ENCODE measurements around the gene FARSB. TPM values are rescaled to one million over a fixed set of nuclear protein-coding genes. Genes with fewer than 3 reads are reported as not detected.

FARSB gene
- total RNA-seq, 1 experiment from 2014 or later, result 36.7 TPM

GRCh38 chr2:222610746-222611145 is 45.1 kb downstream of the FARSB start:
- Histone ChIP-seq H2AFZ (ENCODE audit: low read length) (no peak overlapping the region), H3K9ac (ENCODE audit: low read length) (no peak overlapping the region), H3K27ac (ENCODE audit: low read length) (no peak overlapping the region), H3K9me3 (ENCODE audit: low read length) (no peaks in the 10 kb centered on the region), H3K4me1 (ENCODE audit: low read length) (no peaks in the 10 kb centered on the region), H3K9me2 (replicated peaks; ENCODE audit: insufficient read depth, low read length) (no peaks in the 10 kb centered on the region), H3K27me3 (ENCODE audit: low read length) (no peaks in the 10 kb centered on the region), H4K20me1 (ENCODE audit: insufficient read depth, low read depth, low read length) (no peaks in the 10 kb centered on the region), H3K79me2 (ENCODE audit: low read length) (peaks cover 75% of the 10 kb centered on the region), H3K4me3 (ENCODE audit: low read length) (no peak overlapping the region), H3K36me3 (ENCODE audit: insufficient read depth, low read length) (peaks cover 64% of the 10 kb centered on the region), H3K4me2 (ENCODE audit: low read depth, low read length, poor library complexity, severe bottlenecking) (no peak overlapping the region)
- no peak for DNase-seq

- H3K4me1 ChIP-seq (ENCODE audit: low read length), result no peaks in the 10 kb centered on the region
- H3K9me3 ChIP-seq (ENCODE audit: low read length), result no peaks in the 10 kb centered on the region
- peaks cover 54% of the 10 kb centered on the region for H3K36me3 ChIP-seq (ENCODE audit: insufficient read depth, low read length)
- H3K4me3 ChIP-seq (ENCODE audit: low read length), result no peak overlapping the region
- H2AFZ ChIP-seq (ENCODE audit: low read length), result no peak overlapping the region
- H3K9me2 ChIP-seq (replicated peaks; ENCODE audit: insufficient read depth, low read length), result no peaks in the 10 kb centered on the region
- H3K79me2 ChIP-seq (ENCODE audit: low read length), result peaks cover 74% of the 10 kb centered on the region
- H3K27me3 ChIP-seq (ENCODE audit: low read length), result no peaks in the 10 kb centered on the region
- H3K27ac ChIP-seq (ENCODE audit: low read length), result no peak overlapping the region
- no peak overlapping the region for H3K9ac ChIP-seq (ENCODE audit: low read length)
- DNase-seq, result no peak
- H4K20me1 ChIP-seq (ENCODE audit: insufficient read depth, low read depth, low read length), result no peaks in the 10 kb centered on the region
- no peak overlapping the region for H3K4me2 ChIP-seq (ENCODE audit: low read depth, low read length, poor library complexity, severe bottlenecking)
These were observed 46.5 kb downstream of the FARSB start for GRCh38 chr2:222609381-222609780.

- H3K36me3 ChIP-seq (ENCODE audit: insufficient read depth, low read length), result peaks cover 50% of the 10 kb centered on the region
These were observed 47.8 kb downstream of the FARSB start for GRCh38 chr2:222608081-222608480.

GRCh38 chr2:222606306-222606705 is 49.6 kb downstream of the FARSB start:
- H3K4me2 ChIP-seq (ENCODE audit: low read depth, low read length, poor library complexity, severe bottlenecking), result no peak overlapping the region
- no peak for DNase-seq
- no peak overlapping the region for H3K4me3 ChIP-seq (ENCODE audit: low read length)
- H3K4me1 ChIP-seq (ENCODE audit: low read length), result no peaks in the 10 kb centered on the region
- H3K79me2 ChIP-seq (ENCODE audit: low read length), result peaks cover 65% of the 10 kb centered on the region
- no peaks in the 10 kb centered on the region for H3K9me3 ChIP-seq (ENCODE audit: low read length)
- H4K20me1 ChIP-seq (ENCODE audit: insufficient read depth, low read depth, low read length), result no peaks in the 10 kb centered on the region
- no peak overlapping the region for H2AFZ ChIP-seq (ENCODE audit: low read length)
- H3K27me3 ChIP-seq (ENCODE audit: low read length), result no peaks in the 10 kb centered on the region
- H3K9me2 ChIP-seq (replicated peaks; ENCODE audit: insufficient read depth, low read length), result no peaks in the 10 kb centered on the region
- H3K36me3 ChIP-seq (ENCODE audit: insufficient read depth, low read length), result peaks cover 42% of the 10 kb centered on the region; the same call in 1 of the 2 replicates
- H3K9ac ChIP-seq (ENCODE audit: low read length), result no peak overlapping the region
- no peak overlapping the region for H3K27ac ChIP-seq (ENCODE audit: low read length)

More at GRCh38 chr2:222608081-222608480, 47.8 kb downstream of the FARSB start:
- Histone ChIP-seq H3K4me2 (ENCODE audit: low read depth, low read length, poor library complexity, severe bottlenecking) (no peak overlapping the region), H3K4me1 (ENCODE audit: low read length) (no peaks in the 10 kb centered on the region), H3K9me3 (ENCODE audit: low read length) (no peaks in the 10 kb centered on the region), H3K27me3 (ENCODE audit: low read length) (no peaks in the 10 kb centered on the region), H4K20me1 (ENCODE audit: insufficient read depth, low read depth, low read length) (no peaks in the 10 kb centered on the region), H3K9me2 (replicated peaks; ENCODE audit: insufficient read depth, low read length) (no peaks in the 10 kb centered on the region), H3K27ac (ENCODE audit: low read length) (no peak overlapping the region), H3K4me3 (ENCODE audit: low read length) (no peak overlapping the region), H2AFZ (ENCODE audit: low read length) (no peak overlapping the region), H3K79me2 (ENCODE audit: low read length) (peaks cover 72% of the 10 kb centered on the region), H3K9ac (ENCODE audit: low read length) (no peak overlapping the region)
- DNase-seq, result no peak

GRCh38 chr2:222604749-222605515 is 51.0 kb downstream of the FARSB start:
- Histone ChIP-seq H4K20me1 (ENCODE audit: insufficient read depth, low read depth, low read length) (no peaks in the 10 kb centered on the region), H3K27me3 (ENCODE audit: low read length) (no peaks in the 10 kb centered on the region), H3K4me1 (ENCODE audit: low read length) (no peaks in the 10 kb centered on the region), H3K27ac (ENCODE audit: low read length) (no peak overlapping the region), H3K4me3 (ENCODE audit: low read length) (no peak overlapping the region), H3K36me3 (ENCODE audit: insufficient read depth, low read length) (peaks cover 34% of the 10 kb centered on the region; the same call in 1 of the 2 replicates), H3K4me2 (ENCODE audit: low read depth, low read length, poor library complexity, severe bottlenecking) (no peak overlapping the region), H3K9me2 (replicated peaks; ENCODE audit: insufficient read depth, low read length) (no peaks in the 10 kb centered on the region), H2AFZ (ENCODE audit: low read length) (no peak overlapping the region), H3K79me2 (ENCODE audit: low read length) (peaks cover 64% of the 10 kb centered on the region), H3K9ac (ENCODE audit: low read length) (no peak overlapping the region), H3K9me3 (ENCODE audit: low read length) (no peaks in the 10 kb centered on the region)
- DNase-seq, result no peak

- no peak overlapping the region for H3K4me3 ChIP-seq (ENCODE audit: low read length)
- no peaks in the 10 kb centered on the region for H3K4me1 ChIP-seq (ENCODE audit: low read length)
- H3K9ac ChIP-seq (ENCODE audit: low read length), result no peak overlapping the region
- no peak overlapping the region for H2AFZ ChIP-seq (ENCODE audit: low read length)
- no peaks in the 10 kb centered on the region for H3K9me2 ChIP-seq (replicated peaks; ENCODE audit: insufficient read depth, low read length)
- H3K36me3 ChIP-seq (ENCODE audit: insufficient read depth, low read length), result peaks cover 38% of the 10 kb centered on the region; the same call in 1 of the 2 replicates
- H4K20me1 ChIP-seq (ENCODE audit: insufficient read depth, low read depth, low read length), result no peaks in the 10 kb centered on the region
- H3K79me2 ChIP-seq (ENCODE audit: low read length), result peaks cover 57% of the 10 kb centered on the region
- H3K9me3 ChIP-seq (ENCODE audit: low read length), result no peaks in the 10 kb centered on the region
- DNase-seq, result no peak
- no peak overlapping the region for H3K27ac ChIP-seq (ENCODE audit: low read length)
- no peaks in the 10 kb centered on the region for H3K27me3 ChIP-seq (ENCODE audit: low read length)
- H3K4me2 ChIP-seq (ENCODE audit: low read depth, low read length, poor library complexity, severe bottlenecking), result no peak overlapping the region
These were observed 52.4 kb downstream of the FARSB start for GRCh38 chr2:222603501-222603900.

- Histone ChIP-seq H3K4me3 (ENCODE audit: low read length) (no peak overlapping the region), H3K27ac (ENCODE audit: low read length) (no peak overlapping the region), H3K4me1 (ENCODE audit: low read length) (no peaks in the 10 kb centered on the region), H3K9me3 (ENCODE audit: low read length) (no peaks in the 10 kb centered on the region), H3K79me2 (ENCODE audit: low read length) (peaks cover 38% of the 10 kb centered on the region), H2AFZ (ENCODE audit: low read length) (no peak overlapping the region), H4K20me1 (ENCODE audit: insufficient read depth, low read depth, low read length) (no peaks in the 10 kb centered on the region), H3K36me3 (ENCODE audit: insufficient read depth, low read length) (peaks cover 47% of the 10 kb centered on the region; the same call in 1 of the 2 replicates), H3K9me2 (replicated peaks; ENCODE audit: insufficient read depth, low read length) (no peaks in the 10 kb centered on the region), H3K9ac (ENCODE audit: low read length) (no peak overlapping the region), H3K4me2 (ENCODE audit: low read depth, low read length, poor library complexity, severe bottlenecking) (no peak overlapping the region), H3K27me3 (ENCODE audit: low read length) (no peaks in the 10 kb centered on the region)
- DNase-seq, result no peak
These were observed 57.3 kb downstream of the FARSB start for GRCh38 chr2:222598611-222599010.

- Histone ChIP-seq H3K27ac (ENCODE audit: low read length) (no peak overlapping the region), H3K27me3 (ENCODE audit: low read length) (no peaks in the 10 kb centered on the region), H3K79me2 (ENCODE audit: low read length) (peaks cover 46% of the 10 kb centered on the region), H3K9ac (ENCODE audit: low read length) (no peak overlapping the region), H2AFZ (ENCODE audit: low read length) (no peak overlapping the region), H3K4me2 (ENCODE audit: low read depth, low read length, poor library complexity, severe bottlenecking) (no peak overlapping the region), H3K4me3 (ENCODE audit: low read length) (no peak overlapping the region), H3K9me3 (ENCODE audit: low read length) (no peaks in the 10 kb centered on the region), H3K36me3 (ENCODE audit: insufficient read depth, low read length) (peaks cover 68% of the 10 kb centered on the region), H4K20me1 (ENCODE audit: insufficient read depth, low read depth, low read length) (no peaks in the 10 kb centered on the region), H3K4me1 (ENCODE audit: low read length) (no peaks in the 10 kb centered on the region), H3K9me2 (replicated peaks; ENCODE audit: insufficient read depth, low read length) (no peaks in the 10 kb centered on the region)
- no peak for DNase-seq
These were observed 60.3 kb downstream of the FARSB start for GRCh38 chr2:222595581-222595980.
